RCC 7860 (cell line): ENCODE data around the gene TTC9.
A peak's percentile ranks its signal among the peaks of the same experiment; 100 is the strongest.

Source experiments
- DNase-seq: peaks from one replicate; pipeline ENCODE4 v3.0.0-alpha.2; 2015; ENCODE audit warnings: low spot score
- FAIRE-seq: peaks from 2 replicates; lab custom pipeline; 2012; peaks lifted over from hg19 to GRCh38; lab: Jason Lieb, UNC

The TTC9 gene

DNA sequence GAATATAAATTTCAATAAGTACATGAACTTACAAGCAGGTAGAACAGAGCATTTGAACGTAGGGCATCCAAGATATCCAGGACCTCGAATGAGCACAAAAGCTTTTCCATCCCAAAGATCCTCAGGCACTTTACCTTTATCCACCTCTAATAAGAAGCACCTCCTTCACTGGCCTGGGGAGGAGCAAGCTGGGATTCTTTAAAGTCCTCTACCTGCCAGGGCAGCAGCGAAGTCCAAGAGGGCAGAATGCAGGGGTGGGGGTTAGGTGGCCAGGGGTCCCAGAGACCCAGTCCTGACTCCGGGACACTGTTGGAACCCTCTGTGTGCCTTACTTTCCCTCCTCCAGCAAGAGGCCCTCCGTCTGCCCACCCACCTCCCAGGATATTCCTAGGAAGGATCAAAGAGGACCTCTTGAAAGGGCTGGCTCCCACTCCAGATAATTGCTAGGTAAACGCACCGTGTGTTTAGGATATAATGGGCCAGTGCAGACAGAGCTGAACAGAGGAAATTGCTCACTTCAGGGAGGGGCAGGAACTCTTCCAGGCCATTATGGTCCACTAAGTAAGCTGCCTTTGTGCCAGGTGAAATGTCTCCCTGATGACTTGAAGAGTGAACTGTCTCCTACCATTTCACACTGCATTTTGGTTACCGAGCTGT is 68.1 kb downstream of the TTC9 start:
- DNase-seq: no peak

DNA sequence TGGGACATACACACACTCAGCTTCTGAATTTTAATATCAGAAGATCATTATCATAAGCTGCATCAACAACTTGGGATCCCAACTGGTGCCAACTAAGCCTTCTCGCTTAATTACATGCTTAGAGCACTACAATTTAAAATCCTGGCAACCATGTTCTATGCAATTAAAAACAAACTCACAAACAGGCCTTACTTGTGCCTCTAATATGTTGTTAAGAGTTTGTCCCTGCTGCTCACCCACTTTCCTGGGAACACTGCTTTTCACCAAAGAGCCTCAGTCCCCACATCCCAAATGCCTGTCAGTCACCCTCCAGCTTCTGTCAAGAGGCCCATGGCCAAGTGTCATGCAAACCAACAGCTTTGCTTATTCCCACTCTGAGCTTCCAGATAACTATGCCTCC is 69.7 kb downstream of the TTC9 start:
- DNase-seq (no peak), FAIRE-seq (no peak)

More for the DNA sequence above, 68.1 kb downstream of the TTC9 start:
- FAIRE-seq: no peak

DNA sequence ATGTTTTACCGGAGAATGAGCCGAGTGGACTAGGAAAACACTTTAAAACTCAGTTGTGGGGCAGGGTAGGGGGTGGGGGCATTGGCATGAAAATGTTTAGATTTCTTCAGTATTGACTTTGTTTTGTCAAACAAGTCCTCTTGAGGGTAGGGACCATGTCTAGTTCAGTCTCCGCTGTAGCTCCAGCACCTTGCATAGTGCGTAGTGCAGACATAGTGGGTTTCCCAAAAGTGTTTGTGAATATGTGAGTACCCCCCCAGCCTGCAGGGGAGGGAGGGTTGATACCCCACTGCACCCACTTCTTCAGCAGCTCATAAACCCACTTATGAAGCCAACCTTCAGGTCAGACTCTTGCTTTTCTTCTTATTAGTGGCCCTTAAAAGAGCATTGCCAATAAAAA is 71.4 kb downstream of the TTC9 start:
- DNase-seq (no peak), FAIRE-seq (no peak)

DNA sequence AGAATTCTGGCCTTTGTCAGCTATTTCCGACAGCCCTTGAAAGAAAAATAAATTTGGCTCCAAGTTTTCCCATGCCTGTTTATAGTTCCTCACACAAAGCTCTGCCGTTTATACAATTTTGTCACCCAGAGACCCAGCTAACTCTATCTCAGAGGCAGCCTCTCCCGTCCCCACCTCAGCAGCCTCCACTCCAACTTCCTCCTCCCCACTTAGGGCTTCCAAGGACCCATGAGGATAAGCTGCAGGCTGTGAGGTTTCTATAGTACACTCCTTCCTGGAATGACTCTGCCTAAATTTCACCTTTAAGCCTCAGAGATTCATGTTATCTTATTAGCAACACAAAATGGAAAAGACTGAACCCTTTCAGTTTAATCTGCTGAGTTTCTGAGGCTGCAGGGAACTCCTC is 71.8 kb downstream of the TTC9 start:
- DNase-seq (no peak), FAIRE-seq (no peak)

DNA sequence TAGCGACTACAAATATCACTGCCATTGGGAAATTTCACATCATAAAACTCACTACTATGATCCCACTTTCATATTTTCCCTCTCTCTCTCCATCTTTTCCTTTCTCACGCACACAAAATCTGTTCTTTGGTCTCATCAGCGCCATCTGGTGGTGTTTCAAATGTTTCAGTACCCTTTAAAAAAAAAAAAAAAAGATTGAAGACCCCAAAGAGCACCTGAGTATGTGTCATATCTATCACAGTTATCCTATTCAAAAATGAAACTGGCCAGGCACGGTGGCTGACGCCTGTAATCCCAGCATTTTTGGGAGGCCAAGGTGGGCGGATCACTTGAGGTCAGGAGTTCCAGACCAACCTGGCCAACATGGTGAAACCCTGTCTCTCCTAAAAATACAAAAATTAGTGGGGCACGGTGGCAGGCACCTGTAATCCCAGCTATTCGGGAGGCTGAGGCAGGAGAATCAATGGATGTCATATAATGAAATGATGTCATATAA is 72.4 kb downstream of the TTC9 start:
- DNase-seq: peak; percentile 18
- FAIRE-seq: no peak

DNA sequence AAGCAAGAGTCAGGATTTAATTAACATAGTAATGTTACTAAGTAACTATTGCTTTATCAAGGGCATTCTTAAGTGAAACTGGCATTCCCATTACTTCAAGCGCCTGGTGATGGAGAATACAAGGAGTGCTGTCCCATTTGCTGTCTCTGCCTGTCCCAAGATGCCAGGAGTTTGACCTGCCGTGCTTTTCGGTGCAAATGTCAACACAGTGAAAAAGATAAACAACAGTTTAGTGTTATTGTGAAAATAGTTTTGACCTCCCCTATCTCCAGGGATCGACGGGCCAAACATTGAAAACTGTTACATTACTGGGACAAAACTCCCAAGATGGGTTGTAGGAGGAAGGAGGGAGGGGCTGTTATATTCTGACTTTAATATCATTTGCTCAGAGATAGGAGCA is 74.8 kb downstream of the TTC9 start:
- no peak for FAIRE-seq
- DNase-seq: no peak

DNA sequence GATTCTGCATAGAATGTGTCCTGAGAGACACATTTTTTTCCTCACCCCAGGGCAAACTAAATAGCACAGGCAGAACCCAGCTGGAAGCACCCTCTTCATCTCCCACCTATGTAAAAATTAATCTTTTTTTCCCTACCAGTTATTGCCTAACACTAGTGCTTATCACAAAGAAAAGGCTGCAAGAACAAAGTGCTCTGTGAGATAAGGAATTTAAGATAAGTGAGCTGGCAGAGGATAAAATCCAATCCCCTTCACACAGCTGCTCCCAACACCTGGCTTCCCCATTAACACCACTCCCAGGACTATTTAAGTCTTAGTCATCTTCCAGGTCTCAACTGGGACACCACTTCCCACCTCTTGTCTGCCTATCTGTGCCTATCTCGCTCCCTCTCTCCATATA is 75.2 kb downstream of the TTC9 start:
- no peak for FAIRE-seq
- no peak for DNase-seq

DNA sequence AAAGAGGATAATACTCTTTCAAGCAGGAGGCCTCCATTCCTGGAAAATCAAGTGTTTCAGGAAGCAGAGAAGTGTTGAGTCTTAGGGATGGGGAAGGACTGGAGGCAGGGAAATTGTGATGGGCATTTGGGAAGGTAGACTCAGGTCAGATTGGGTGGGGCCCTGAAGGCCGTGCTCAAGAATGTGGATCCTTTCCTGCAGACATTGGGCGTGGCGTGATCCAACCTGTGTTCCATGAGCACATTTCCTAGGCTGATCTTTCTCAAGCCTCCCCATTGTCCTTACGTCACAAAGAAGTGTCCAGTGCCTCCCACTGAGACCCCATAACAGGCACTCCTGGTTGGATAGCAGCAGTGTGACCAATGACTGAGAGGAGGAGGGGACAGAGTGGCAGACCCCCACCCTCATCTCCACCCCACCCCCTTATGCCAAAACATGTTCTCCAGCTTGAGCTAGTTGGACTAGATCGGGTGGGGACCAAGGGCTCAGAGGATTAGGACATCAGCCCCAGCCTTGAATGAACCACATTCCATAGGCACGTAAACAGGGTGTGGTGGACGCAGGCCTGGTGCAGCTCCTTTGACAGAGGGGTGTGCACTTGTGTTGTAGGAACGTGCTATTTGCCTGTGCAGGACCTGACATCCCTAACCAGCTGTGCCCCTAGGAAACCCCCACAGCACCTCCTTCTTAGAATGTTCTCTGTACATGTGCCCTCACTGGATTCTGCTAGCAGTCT is 76.8 kb downstream of the TTC9 start:
- FAIRE-seq (no peak), DNase-seq (no peak)

DNA sequence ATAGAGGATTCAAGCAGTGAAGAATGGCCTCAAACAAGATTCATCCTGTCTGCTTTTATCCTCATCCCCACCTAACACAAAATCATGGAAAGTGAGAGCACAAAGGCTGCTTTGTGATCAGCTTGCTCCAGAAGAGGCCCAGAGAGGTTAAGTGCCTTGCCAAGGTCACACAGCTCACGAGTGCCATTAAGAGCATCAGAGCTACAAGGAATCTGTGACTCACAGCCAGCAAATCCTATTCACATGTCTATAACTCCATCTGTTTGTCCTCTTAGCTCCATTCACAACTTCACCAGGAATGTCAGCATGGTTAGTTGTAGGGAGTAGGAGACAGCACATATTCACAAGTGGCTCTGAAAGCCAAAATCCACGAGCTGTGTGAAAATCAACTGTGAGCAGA is 79.8 kb downstream of the TTC9 start:
- FAIRE-seq: no peak
- no peak for DNase-seq

DNA sequence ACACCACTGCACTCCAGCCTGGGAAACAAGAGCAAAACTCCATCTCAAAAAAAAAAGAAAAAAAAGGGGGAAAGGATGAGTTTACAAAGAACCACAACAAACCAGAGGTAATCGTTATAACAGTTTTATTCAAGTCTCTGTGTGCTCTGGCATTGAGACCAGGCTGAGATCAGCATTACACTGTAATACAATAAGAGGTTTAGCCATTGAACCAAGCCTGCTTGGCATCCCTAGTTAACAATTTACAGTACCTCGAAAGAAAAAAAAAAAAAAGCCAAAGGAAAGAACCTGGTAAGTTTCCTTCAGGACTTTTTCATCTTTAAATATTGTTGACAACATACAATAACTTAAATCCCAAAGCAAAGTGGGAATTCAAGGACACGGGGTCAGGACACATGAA is 80.7 kb downstream of the TTC9 start:
- no peak for DNase-seq
- FAIRE-seq: no peak

DNA sequence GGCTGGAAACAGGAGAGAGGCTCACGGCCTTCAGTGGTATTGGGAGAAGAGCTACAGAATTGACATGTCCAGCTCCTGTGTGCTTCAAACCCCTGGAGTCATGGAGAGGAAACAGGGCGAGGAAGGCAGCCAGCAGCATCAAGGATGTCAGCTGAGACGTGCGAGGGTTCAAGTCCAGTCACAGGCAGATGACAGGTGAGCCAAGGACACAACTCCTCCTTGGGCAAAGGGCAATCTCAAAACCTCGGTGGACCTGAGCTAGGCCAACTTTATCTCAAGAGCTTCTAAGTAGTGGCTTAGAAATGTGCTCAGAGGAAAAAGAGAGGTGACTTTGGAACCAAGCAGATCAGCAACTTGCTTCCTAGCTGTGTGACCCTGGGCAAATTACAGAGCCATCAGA is 81.6 kb downstream of the TTC9 start:
- FAIRE-seq (no peak), DNase-seq (no peak)

DNA sequence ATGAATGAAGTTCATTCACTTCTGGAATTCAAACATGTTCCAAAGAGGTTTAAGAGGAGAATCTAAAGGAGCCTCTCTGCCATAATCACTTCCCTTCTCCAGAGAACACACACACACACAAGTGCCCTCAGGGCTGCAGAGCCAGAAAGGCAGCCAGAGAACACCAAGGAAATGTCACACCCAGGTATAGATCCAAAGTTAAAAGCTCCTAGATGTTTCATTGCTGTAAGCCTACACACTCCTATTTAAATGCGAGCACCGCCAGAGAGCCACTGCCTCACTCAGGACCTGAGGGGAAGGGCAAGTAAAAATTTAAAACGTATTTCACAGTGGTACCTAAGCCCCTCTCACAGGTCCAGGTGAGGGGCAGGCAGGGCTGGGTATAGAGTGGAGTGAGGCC is 82.4 kb downstream of the TTC9 start:
- DNase-seq (no peak), FAIRE-seq (no peak)

DNA sequence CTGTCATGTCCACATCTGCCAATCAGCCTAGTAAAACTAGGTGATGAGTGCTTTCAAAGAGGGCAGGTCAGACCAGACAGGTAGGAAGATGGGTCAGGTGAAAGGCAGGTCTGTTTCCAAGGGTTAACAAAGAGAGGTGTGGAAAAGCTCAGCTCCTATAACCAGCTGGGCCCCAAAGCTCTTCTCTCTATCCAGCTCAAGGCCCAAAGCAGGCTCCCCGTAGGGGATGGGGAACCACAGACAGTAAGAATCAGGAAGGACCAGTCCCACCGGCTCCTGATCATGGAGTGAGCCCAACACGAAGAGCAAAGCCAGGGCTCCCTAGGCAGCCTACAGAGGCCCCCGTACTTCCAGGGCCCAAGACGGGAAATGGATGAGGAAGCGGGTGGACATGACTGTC is 83.2 kb downstream of the TTC9 start:
- FAIRE-seq: no peak

More for the DNA sequence above, 83.2 kb downstream of the TTC9 start:
- DNase-seq: no peak
